AG04450 (cell line): ENCODE results near the gene MET. TPM values are rescaled to one million over a fixed set of nuclear protein-coding genes. Genes with fewer than 3 reads are reported as not detected.
A peak's percentile ranks its signal among the peaks of the same experiment; 100 is the strongest.

ENCODE experiments used
- CTCF ChIA-PET: fragments of 300-600, 350-600 bp; formaldehyde crosslinking; extraction: SDS; loops from one replicate; lab custom pipeline; 2022; ENCODE audit warnings: antibody characterized with exemption, inconsistent platforms; lab: Charles Lee
- POLR2A ChIA-PET: fragments of 350-600 bp; formaldehyde crosslinking; extraction: SDS; loops from one replicate; lab custom pipeline; 2021; ENCODE audit warnings: antibody characterized with exemption, inconsistent platforms; lab: Yijun Ruan, JAX
- DNase-seq: peaks from one replicate; pipeline ENCODE4 v3.0.0-alpha.2; 2011; ENCODE audit warnings: low read depth, low spot score
- H3K27ac ChIP-seq: one replicate; pipeline ENCODE4 v1.5.1; 2012; ENCODE audit warnings: low read depth, low read length, control low read depth
- H3K27me3 ChIP-seq: one replicate; pipeline ENCODE4 v1.6.0; 2012; ENCODE audit warnings: low read length; ENCODE audit not compliant: control insufficient read depth, insufficient read depth
- H3K4me3 ChIP-seq: 2 replicates; pipeline ENCODE4 v1.5.1; 2011; ENCODE audit warnings: mild to moderate bottlenecking, low read depth, low read length, control low read depth
- H3K9me3 ChIP-seq: 2 replicates; pipeline ENCODE4 v1.5.1; 2012; ENCODE audit warnings: low read length; ENCODE audit not compliant: control insufficient read depth, insufficient read depth
- polyA plus RNA-seq: library from polyadenylated mRNA; depleted of rRNA; stranded (reverse); fragments of >200 nt; gene quantifications from 2 replicates; pipeline ENCODE4 v1.2.3, GENCODE V29; 2011
- TF ChIP-seq, protein P1 (sequence below): IDR thresholded peaks from 2 replicates; pipeline ENCODE4 v1.5.1; 2011; ENCODE audit warnings: low read depth, low read length, control low read depth, inconsistent platforms

The MET gene
- polyA plus RNA-seq, 1 experiment, result 20.8 TPM

DNA sequence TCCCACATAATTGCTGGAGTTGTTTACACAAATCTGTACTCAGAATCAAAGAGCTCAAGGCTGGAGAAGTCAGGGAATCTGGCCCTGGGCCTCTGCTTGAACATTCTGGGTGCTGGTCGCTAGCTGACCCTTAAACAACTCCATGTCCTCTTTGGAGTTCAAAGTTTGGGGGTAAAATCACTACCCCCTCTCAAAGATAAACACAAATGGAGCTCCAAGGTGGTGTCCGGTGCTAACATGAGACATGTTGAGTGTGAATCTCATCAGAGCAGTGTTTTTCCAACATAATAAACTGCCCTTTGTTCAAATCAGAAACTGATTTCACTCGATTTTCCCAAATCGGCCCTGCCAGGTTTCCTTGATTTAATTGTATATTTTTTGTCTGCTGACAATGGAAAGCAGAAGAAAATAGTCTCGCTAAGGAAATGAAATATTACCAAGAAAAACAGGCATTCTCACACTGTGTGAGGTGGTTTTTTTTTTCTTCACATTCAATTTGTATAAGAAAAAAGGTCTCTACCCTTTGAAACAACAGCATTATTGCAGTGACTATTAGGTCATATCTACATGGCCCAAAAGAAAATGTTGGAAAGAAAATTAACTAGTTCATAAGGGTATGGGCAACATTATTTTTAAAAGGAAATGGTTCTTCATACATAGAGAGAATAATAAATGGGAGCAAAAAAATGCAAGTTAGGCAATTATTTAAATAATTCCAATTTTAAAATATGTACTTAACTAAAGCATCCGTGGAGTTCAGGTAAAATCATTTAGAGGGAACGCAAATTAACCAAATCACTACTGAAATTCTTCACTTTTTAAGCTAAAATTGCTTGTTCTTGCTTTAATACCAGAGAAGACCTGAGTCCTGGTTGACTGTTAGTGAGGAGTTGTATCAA, 134.3 kb downstream of the MET start:
- TF ChIP-seq, protein P1, sequence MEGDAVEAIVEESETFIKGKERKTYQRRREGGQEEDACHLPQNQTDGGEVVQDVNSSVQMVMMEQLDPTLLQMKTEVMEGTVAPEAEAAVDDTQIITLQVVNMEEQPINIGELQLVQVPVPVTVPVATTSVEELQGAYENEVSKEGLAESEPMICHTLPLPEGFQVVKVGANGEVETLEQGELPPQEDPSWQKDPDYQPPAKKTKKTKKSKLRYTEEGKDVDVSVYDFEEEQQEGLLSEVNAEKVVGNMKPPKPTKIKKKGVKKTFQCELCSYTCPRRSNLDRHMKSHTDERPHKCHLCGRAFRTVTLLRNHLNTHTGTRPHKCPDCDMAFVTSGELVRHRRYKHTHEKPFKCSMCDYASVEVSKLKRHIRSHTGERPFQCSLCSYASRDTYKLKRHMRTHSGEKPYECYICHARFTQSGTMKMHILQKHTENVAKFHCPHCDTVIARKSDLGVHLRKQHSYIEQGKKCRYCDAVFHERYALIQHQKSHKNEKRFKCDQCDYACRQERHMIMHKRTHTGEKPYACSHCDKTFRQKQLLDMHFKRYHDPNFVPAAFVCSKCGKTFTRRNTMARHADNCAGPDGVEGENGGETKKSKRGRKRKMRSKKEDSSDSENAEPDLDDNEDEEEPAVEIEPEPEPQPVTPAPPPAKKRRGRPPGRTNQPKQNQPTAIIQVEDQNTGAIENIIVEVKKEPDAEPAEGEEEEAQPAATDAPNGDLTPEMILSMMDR, result no peak
- Histone ChIP-seq H3K4me3 (no peak overlapping the region), H3K27ac (no peak overlapping the region), H3K9me3 (no peaks in the 10 kb centered on the region), H3K27me3 (no peaks in the 10 kb centered on the region)
- POLR2A ChIA-PET, result no interaction called here
- CTCF ChIA-PET, result interaction anchor here (0.7 to 9.7 kb wide), 4 partner anchors 135 to 564 kb away, joined by 3 to 230 read pairs (median 4); partner anchors contain the start of gene MET
- DNase-seq, result no peak

GRCh38 chr7:116807011-116807560, 135.1 kb downstream of the MET start:
- H3K9me3 ChIP-seq, result no peaks in the 10 kb centered on the region
- POLR2A ChIA-PET, result no interaction called here
- DNase-seq, result no peak
- H3K4me3 ChIP-seq, result no peak overlapping the region
- H3K27ac ChIP-seq, result no peak overlapping the region
- CTCF ChIA-PET, result interaction anchor here (1.1 to 9.7 kb wide), 2 partner anchors 179 to 215 kb away, joined by 3 to 230 read pairs; no protein-coding TSS in a partner anchor
- TF ChIP-seq, protein P1, result no peak
- H3K27me3 ChIP-seq, result no peaks in the 10 kb centered on the region

- ChIA-PET POLR2A (no interaction called here), CTCF (interaction anchor here (0.6 to 9.7 kb wide), 14 partner anchors 9 to 637 kb away, joined by 3 to 230 read pairs (median 4); partner anchors contain the start of gene MET)
- peak; percentile 32 for DNase-seq
- TF ChIP-seq, protein P1, result peak; percentile 70
- Histone ChIP-seq H3K4me3 (no peak overlapping the region), H3K27me3 (no peaks in the 10 kb centered on the region), H3K27ac (no peak overlapping the region), H3K9me3 (no peaks in the 10 kb centered on the region)
Observed at GRCh38 chr7:116809636-116810266, 137.8 kb downstream of the MET start.

GRCh38 chr7:116810267-116811116, 138.5 kb downstream of the MET start:
- TF ChIP-seq, protein P1, result no peak
- H3K4me3 ChIP-seq, result no peak overlapping the region
- H3K9me3 ChIP-seq, result no peaks in the 10 kb centered on the region
- ChIA-PET POLR2A (no interaction called here), CTCF (interaction anchor here (0.6 to 9.7 kb wide), 17 partner anchors 9 to 638 kb away, joined by 3 to 230 read pairs (median 4); partner anchors contain the start of gene MET)
- no peak for DNase-seq
- H3K27me3 ChIP-seq, result no peaks in the 10 kb centered on the region
- H3K27ac ChIP-seq, result no peak overlapping the region
